ENCODE data around the gene SLC36A1.

SLC36A1 gene

DNA sequence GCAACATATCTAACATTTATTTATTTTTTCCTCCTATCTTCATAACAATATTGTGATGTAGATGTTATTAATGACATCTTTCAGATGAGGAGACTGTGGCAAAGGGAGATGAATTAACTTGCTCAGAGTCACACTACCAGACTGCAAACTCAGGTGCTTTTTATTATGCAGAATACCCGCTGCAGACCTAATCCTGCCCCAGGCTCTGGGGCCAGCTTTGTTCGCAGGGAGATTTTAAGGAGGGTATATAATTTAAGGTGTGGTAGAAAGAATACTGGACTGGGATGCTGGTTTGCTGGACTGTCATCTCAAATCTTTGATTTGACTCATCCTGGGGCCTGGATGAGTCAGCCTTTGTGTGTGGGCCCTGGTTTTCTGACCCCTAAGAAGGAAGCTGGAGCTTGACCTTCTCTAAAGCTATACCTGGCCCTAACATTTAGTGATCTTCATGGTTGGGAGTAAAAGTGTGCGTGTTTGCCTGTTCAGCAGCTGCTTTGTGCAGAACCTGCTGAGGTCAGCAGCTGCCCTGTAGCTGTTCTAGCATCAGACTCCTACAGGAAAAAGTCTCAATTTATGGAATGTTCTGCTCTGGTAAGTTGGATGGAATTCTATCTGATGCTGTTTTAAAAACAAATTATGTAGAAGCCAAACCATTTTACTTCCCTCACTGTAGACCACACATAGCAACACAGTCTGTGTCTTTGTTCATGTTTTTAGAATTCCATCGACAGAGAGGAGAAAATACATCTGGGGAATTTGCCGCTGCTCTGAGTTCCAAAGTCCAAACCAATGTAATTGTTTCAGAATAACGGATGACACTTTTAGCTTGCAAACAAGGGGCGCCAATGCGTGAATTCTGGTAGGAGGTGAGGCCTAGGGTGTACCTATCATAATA is 4.5 kb downstream of the SLC36A1 start:
- DNase-seq (ENCODE audit: extremely low read depth in 1 of 2, low read depth in 1 of 2): no peak

DNA sequence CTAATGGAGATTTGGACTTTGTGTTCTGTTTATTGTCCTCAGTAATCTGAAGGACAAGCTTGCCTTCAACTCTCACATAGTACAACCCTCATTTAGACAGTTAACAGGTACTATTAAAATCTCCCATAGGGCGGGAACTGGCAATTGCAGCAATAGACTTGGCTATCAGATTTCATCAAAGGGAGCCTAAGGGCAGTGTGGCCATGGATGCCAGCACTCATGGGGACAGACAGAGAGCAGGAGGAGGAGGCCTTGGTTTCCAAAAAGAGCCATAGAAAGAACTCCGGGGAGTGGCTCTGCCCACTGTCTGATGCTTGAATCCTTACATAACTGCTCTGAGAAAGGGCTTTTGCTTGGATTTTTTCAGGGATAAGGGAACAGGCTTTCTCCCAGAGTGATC is 6.8 kb downstream of the SLC36A1 start:
- DNase-seq (ENCODE audit: extremely low read depth in 1 of 2, low read depth in 1 of 2): no peak

DNA sequence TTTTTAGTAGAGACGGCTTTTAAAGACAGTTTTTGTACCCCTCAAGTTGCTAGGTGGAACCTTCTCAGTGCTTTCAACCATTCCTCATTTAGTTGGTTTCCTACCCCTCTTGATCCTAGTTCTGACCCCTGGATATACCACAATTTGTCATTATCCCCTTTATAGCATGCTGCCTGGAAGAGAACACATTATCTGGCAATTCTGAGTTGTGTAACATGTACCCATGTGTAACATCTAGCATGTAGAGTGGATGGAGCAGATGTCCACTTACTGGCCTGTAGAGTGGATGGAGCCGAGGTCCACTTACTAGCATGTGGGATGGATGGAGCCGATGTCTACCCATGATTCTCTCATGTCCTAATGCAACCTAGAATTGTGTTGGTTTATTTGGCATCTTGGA is 7.5 kb downstream of the SLC36A1 start:
- DNase-seq (ENCODE audit: extremely low read depth in 1 of 2, low read depth in 1 of 2): no peak

DNA sequence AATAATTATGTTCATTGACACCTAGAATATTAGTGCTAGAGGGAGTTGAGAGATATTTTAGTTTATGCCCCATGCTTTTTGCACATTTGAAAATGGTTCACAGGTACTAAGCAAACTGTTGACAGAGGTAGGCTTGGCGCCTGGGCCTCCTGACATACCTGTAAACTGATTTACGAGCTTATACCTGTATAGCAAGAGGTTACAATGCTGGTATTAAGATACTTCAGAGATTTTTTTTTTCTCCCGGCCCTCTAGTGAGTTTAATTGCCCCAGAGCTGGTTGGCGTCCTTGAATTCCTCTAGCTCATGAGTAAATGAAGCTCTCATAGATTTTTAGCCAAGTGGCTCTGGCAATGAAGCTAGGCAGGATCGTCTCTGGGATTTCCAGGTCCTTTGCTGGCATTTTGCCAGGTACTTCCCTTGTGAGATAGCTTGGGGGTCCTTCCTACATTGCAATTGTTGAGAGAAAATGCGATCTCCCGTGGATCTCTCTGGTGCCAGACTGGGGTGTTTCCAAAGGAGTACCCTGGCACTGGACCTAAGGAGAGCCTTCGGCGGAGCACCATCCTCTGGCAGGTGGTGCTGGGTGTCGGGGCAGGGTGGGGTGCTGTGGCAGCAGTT is 9.0 kb downstream of the SLC36A1 start:
- no peak for DNase-seq (ENCODE audit: extremely low read depth in 1 of 2, low read depth in 1 of 2)

DNA sequence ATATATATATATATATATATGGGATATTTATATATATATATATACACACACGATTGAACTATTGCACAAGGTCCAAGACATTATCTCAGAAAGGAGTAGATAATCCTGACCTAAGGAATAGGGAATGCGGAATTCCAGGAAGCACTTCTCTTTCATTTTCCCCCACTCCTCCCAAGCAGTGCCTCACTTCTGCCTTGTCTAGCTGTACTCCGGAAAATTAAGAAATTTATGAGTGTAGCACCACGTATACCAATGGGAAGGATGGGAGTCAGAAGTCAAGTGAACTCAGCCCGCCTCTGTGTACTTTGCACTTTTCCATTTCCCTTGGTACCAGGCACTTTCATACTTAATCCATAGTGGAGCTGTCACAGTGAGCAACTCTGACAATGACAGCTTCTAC is 10.9 kb downstream of the SLC36A1 start:
- DNase-seq (ENCODE audit: extremely low read depth in 1 of 2, low read depth in 1 of 2): no peak

DNA sequence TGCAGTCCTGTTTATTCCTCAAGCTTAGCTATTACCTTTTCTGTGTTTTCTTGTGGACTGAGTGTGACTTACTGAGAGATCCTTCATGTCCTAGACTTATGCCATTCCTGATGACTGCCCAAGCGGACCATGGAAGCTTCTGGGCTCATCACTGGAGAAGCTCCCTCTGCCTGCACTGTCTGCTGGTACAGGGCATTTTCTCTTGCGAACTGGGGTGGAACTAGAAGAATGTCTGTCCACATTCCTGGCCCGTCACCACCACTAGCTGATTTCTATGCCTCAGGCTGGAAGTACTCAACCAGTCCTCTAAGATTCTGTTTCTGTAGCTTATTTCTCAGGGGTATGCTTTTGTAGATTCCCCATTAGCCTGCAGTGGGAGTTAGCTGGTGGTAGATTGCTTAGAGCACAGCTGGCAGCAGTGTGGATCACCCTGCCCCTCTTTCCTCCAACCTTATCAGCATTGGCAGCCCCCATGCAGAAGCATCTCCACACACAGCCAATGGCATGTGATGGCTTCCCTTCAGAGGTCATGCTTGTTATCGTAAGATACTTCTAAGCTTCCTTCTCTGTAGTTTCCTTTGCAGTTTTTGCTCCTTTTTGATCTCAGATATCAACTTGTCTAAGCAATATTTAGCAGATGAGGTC is 12.4 kb downstream of the SLC36A1 start:
- no peak for DNase-seq (ENCODE audit: extremely low read depth in 1 of 2, low read depth in 1 of 2)

DNA sequence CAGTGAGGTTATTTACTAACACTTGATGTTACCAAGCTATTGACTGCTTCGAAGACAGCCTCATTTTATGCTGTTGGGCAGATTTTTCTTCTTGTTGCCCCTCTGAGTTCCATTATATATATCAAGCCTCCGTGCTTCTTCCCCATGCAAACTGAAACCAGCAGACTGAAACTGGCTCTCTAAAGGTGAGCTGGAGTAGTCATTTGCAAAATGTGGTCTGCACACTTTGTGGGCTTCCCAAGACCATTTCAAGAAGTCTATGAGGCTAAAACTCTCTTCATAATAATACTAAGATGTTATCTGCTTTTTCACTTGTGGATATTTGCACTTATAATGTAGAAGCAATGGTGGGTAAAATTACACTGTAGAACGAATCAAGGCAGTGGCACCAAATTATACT is 13.9 kb downstream of the SLC36A1 start:
- no peak for DNase-seq (ENCODE audit: extremely low read depth in 1 of 2, low read depth in 1 of 2)

DNA sequence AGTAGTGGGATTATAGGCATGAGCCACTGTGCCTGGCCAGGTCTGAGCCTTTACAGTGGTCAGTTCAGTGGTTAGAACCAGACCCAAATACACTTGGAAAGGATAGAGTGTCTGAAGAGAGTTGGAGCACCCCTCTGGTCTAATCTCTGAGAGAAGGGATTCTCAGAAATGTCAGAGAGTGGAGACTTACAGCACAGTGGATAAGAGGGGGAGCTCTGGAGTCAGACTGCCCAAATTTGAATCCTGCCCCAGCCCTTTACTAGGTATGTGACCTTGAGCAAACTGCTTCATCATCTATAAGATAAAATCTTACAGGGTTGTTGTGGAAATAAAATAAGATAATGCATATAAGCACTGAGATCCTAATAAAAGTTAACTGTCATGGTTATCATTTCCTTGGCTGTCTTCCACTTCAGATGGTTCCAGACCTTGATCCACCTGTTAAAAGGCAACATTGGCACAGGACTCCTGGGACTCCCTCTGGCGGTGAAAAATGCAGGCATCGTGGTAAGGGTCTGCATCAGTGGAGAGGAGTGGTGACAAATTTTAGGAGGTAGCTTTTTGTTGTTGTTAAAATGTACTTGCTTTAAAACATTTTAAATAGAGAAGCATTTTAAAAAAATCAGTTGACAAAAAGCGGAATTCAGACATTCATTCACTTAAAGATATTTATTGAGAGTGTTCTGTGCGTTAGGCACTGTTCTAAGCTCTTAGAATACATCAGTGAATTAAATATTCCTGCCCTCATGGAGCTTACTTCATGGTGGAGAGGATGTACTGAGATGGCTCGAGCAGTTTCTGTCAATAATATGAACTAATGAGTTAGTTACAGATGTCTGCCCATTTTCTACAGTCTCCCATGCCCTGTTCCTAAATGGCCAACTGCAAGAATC is 16.0 kb downstream of the SLC36A1 start:
- DNase-seq (ENCODE audit: extremely low read depth in 1 of 2, low read depth in 1 of 2): no peak

DNA sequence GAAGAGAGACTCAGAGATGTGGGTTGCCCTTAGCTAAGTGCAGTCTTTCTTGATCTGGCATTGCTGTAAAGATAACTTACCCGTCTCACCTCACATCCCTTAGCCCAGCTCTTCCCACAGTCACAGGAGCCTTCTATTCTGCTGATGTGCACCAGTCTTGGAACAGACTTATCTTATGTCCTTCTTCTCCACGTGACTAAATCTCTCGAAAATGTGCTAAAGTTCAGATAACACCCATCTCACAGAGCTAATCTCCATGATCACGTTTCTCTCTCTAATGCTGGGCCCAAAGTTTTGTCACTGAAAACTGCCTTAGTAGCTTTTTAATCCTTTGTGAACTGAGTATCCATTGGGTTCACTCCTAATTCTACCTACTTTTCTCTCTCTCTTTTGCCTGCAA is 16.7 kb downstream of the SLC36A1 start:
- DNase-seq (ENCODE audit: extremely low read depth in 1 of 2, low read depth in 1 of 2): no peak

DNA sequence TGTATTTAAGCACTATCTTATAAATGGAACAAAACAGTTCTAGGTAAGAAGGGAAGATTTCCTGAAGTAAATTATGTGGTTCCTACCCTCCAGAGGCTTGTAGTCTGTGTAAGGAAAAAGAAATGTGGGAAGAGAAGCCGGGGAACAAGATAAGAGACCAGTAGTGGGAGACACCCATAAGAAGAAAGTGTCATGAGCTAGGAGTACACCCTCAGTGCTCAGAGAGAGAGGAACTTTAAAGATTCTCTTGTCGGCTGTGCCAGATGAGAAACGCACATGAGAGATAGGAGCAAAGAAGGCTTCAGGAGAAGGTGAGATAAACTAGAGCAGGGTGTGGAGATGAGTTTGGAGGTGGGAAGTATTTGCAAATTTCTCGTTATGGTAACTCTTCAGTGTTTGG is 18.1 kb downstream of the SLC36A1 start:
- no peak for DNase-seq (ENCODE audit: extremely low read depth in 1 of 2, low read depth in 1 of 2)

DNA sequence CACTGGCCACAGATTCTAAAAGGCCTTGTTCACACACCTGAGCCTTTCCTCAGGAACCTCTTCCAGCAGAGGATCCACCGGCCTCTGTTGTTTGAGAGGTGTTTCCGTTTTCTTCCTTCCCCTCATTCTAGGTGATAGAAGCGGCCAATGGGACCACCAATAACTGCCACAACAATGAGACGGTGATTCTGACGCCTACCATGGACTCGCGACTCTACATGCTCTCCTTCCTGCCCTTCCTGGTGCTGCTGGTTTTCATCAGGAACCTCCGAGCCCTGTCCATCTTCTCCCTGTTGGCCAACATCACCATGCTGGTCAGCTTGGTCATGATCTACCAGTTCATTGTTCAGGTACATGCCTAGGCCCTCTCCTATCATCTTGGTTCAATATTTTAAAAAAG is 20.2 kb downstream of the SLC36A1 start:
- no peak for DNase-seq (ENCODE audit: extremely low read depth in 1 of 2, low read depth in 1 of 2)

DNA sequence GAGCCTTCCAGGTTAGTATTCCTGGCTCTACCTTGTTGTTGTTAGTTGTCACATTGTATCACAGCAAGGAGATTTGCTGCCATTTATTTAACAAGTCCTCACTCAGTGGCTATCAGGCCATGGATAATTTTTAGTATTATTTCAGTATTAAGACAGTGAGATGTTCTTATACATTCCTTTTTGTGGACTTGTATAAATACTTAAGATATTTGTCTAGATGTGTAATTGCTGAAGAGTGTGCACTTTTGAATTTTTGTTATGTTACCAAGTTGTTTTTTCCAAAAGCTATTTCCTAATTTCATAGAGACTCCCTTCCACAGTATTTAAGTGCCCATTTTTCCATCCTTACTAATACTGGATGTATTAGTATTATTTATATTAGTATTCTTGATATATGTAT is 22.0 kb downstream of the SLC36A1 start:
- DNase-seq (ENCODE audit: extremely low read depth in 1 of 2, low read depth in 1 of 2): no peak

DNA sequence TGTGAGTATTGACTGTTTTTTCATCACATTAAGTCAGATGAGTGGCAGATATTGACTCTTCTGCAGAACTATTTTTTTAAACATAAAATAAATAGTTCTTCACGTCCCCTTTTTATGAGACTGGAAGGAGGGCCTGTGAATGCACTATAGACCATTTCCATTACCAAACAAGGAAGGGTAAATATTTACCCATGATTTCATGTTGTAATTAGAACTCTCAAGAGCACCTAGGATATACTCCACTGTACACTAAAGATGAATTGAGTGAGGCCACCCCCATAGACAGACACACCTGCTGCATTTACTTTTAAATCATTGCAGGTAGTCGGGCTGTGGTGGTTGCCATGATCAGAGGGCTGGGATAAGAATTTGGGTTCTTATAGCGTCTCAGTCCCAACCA is 22.6 kb downstream of the SLC36A1 start:
- DNase-seq (ENCODE audit: extremely low read depth in 1 of 2, low read depth in 1 of 2): no peak

DNA sequence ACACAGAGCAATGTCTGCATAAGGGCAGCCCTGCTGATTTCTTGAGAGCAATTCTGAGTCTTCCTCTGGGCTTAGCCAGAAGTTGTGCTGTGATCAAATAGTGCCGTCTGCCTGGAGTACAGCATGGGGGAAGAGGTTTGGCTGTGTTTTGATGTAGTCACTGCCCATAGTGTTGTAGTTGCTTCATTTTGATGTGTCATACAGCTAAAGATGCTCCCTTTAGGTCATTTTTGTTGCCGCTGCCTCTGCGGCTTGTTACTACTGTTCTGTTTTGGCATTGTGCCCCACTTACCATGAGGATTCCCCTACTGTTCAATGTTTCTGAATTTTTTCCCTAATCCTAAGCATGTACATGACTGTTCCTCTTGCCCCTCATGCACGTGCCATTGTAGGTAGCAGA is 23.0 kb downstream of the SLC36A1 start:
- no peak for DNase-seq (ENCODE audit: extremely low read depth in 1 of 2, low read depth in 1 of 2)

DNA sequence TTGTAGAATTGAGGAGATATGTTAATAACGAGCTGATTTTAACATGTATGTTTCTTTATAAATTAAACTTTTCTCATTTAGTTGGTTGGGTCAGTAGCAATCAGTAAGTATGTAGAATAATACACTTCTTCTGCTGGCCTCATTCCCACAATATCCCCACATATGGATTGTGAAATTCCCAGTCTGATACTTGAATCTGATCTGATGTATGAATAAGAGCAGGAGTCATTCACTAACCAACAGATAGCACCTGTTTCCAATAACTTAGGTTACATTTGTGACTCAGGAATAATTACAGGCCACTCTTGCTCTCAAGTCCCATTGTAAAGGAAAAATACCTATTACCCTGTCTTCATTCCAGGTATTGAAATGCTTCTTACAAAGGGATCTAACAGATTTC is 23.9 kb downstream of the SLC36A1 start:
- DNase-seq (ENCODE audit: extremely low read depth in 1 of 2, low read depth in 1 of 2): no peak

DNA sequence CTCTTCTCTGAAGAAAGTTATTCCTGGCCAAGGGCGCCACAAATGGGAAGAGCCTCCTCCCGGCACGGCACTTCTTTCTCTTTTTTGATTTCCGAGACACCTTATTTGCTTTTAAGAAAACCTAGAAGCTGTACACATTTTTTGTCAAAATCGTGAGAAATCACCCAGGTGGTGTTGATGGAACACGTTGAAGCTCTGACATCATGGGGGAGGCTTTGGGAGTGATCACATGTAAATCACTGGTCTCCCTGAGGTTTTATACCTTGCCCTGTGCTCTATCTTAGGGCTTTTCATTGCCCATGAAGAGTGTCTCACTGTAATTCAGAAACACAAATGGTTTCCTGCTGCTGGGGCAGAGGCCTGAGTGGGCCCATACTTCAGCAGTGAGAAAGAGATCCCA is 27.4 kb downstream of the SLC36A1 start:
- DNase-seq (ENCODE audit: extremely low read depth in 1 of 2, low read depth in 1 of 2): no peak

DNA sequence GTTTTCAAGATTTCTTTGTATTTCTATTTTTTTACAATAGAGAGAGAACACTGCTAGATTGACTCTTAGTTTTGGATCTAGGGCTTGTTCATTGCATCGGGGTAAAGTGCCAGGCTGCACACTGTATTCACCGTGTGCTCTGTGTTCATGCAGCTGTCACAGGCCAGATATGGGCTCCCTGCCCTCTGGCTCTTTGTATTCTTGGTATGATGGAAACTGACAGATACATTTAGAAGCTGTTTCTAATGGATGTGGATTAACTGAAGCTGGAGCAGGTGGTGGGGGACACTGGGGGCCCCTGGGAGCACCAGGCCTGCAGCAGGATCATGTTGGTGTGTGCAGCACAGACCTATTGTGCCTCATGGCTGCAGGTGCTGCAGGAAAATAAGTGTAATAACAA is 28.0 kb downstream of the SLC36A1 start:
- no peak for DNase-seq (ENCODE audit: extremely low read depth in 1 of 2, low read depth in 1 of 2)

DNA sequence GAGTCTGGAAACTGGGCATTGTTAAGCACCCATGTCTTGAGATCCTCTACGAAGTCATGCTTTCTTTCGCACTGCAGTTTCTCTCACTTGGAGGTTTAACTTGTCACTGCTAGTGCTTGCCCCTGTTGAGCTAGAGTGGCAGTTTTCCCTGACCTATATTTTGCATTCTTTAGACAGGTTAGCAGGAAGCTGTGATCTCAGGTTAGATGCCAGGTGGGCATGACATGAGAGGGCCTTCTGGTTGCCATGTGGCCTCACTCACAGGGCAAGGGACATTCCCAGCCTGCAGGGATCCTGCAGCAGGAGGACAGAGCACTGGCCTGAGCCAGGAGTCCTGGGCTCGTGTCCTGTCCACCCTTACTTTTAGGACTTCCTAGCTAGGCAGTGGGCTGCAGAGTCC is 28.6 kb downstream of the SLC36A1 start:
- no peak for DNase-seq (ENCODE audit: extremely low read depth in 1 of 2, low read depth in 1 of 2)

DNA sequence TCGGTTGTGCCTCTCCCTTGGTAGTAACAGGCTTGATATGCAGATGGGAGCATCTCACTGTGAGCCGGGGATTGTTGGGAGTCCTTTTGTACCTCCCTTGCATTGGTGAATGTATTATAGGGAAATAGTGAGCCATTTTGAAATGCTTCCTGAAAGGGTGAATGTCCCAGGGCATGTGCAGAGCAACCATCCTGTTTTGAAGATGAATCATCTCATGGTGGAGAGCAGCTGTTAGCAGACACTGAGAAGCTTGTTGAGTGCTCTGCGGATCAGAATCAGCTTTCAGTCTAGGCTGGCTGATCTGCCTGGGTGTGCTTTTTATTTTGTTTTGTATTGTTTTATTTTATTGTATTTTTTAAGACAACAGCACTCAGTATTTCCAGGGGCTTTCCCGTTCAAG is 29.7 kb downstream of the SLC36A1 start:
- no peak for DNase-seq (ENCODE audit: extremely low read depth in 1 of 2, low read depth in 1 of 2)

DNA sequence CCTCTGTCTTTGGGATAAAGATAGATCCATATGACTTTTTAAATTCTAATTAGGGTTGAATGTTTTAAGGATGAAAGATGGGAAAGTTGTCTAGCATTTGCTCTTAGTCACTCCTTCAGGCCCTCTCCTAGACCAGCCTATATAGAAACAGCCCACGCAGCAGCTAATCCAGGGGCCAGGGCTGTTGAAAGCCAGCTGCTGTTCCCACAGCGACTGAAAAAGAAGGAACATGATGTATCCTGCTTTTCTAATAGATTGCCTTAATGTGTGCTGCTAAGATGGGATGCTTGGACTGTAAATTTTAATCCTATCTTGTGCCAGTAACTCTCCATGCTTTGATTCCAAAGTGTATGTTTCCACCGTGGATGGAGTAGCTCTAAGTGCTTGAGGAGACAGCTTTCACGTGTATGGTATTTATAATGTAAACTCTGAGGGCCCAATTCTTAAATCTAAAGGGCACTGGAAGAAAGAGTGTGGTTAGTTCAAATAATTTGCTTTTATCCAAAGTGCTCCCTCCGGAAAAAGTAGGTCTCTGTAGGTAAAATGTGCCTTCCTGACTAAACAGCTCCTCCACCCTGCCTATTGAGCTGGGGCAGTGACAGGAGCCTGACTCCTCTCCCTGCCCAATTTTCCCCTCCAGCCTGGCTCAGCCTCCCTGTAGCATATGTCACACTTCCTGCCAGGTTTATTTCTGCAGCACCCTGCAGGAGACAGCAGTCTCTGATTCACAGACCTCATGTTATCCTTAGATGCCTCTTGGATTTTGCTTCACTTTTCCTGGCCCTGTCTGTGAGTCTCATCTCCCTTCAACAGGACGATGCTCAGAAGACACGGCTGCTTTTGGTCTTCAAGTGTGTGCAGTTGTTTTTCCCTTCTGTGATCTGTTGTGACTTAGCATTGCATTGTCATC is 33.2 kb downstream of the SLC36A1 start:
- no peak for DNase-seq (ENCODE audit: extremely low read depth in 1 of 2, low read depth in 1 of 2)
